HCT116 (cell line): ENCODE data around the gene ERC2. TPM values are rescaled to one million over a fixed set of nuclear protein-coding genes. Genes with fewer than 3 reads are reported as not detected.

Experiments
- ATAC-seq: fragments of 200-7000 bp; cut with Tn5 transposase; 2 replicates; pipeline ENCODE4 v1.9.1; 2020; ENCODE audit warnings: mild to moderate bottlenecking, moderate library complexity
- BruUV-seq: library from RNA; stranded (reverse); fragments of 400-500 nt; replicated peaks from 2 replicates; lab custom pipeline; 2021; lab: Mats Ljungman, UMichigan
- CTCF ChIA-PET: fragments of 300-600 bp; sonication (Branson Sonifier 250); formaldehyde crosslinking; loops from one replicate; lab custom pipeline; 2021; ENCODE audit warnings: antibody characterized with exemption; lab: Charles Lee
- POLR2A ChIA-PET: fragments of 300-600, 350-600 bp; sonication (Branson Sonifier 250); formaldehyde crosslinking; loops from one replicate; lab custom pipeline; 2021; ENCODE audit warnings: antibody characterized with exemption; lab: Charles Lee
- RAD21 ChIA-PET, 2 experiments: fragments of 300-600 bp; sonication (Branson Sonifier 250); formaldehyde crosslinking; loops; one replicate each; lab custom pipeline; 2023; ENCODE audit warnings: low total read pairs in 2 of 2; ENCODE audit not compliant: uncharacterized antibody in 2 of 2, unreplicated experiment in 2 of 2, low non-redundant PET in 1 of 2; lab: Charles Lee
- DNase-seq: peaks from one replicate; pipeline ENCODE4 v3.0.0-alpha.2; 2010; ENCODE audit warnings: low read depth, low spot score
- H2AFZ ChIP-seq: fragments of 200-600 bp; shearing (Covaris generic), sonication (generic); 2 replicates; pipeline ENCODE4 v1.6.1; 2017; ENCODE audit warnings: low read depth, mixed run types, mixed read lengths, antibody characterized with exemption, low read length; ENCODE audit not compliant: poor library complexity, severe bottlenecking
- H3K27ac ChIP-seq: 2 replicates; pipeline ENCODE4 v1.5.1; 2012; ENCODE audit warnings: low read depth, low read length
- H3K27me3 ChIP-seq: fragments of 200-600 bp; sonication (generic); 2 replicates; pipeline ENCODE4 v1.6.1; 2016; ENCODE audit warnings: mixed run types, low read length, mixed read lengths; ENCODE audit not compliant: insufficient read depth
- H3K36me3 ChIP-seq, 2 experiments: fragments of 200-500 bp in 1 of 2; fragments of 200-600 bp in 1 of 2; sonication (Bioruptor generic) in 1 of 2; sonication (generic) in 1 of 2; 2 replicates each; pipeline versions ENCODE4 v1.5.1 to v1.6.1; 2014 to 2016; ENCODE audit warnings: low read length in 2 of 2, inconsistent platforms in 1 of 2, mixed read lengths in 1 of 2, mixed run types in 1 of 2; ENCODE audit not compliant: insufficient read depth in 2 of 2, control insufficient read depth in 1 of 2
- H3K4me1 ChIP-seq, 2 experiments: fragments of 200-600 bp in 1 of 2; sonication (generic) in 1 of 2; 2 replicates each; pipeline versions ENCODE4 v1.5.1 to v1.6.1; 2012 to 2017; ENCODE audit warnings: low read length in 2 of 2, inconsistent platforms in 1 of 2, mild to moderate bottlenecking in 1 of 2, mixed read lengths in 1 of 2, mixed run types in 1 of 2, moderate library complexity in 1 of 2; ENCODE audit not compliant: insufficient read depth in 2 of 2, control insufficient read depth in 1 of 2
- H3K4me2 ChIP-seq: fragments of 200-600 bp; sonication (generic); 2 replicates; pipeline ENCODE4 v1.6.1; 2017; ENCODE audit warnings: mixed run types, low read length, mixed read lengths
- H3K4me3 ChIP-seq, 2 experiments: fragments of 200-600 bp in 1 of 2; sonication (generic) in 1 of 2; replicated peaks in 1 of 2; 2 replicates each; pipeline ENCODE4 v1.5.1; 2011 to 2016; ENCODE audit warnings: low read length in 2 of 2, control low read depth in 1 of 2, low read depth in 1 of 2, mild to moderate bottlenecking in 1 of 2, mixed read lengths in 1 of 2, mixed run types in 1 of 2
- H3K79me2 ChIP-seq: fragments of 200-600 bp; sonication (generic); 2 replicates; pipeline ENCODE4 v1.6.1; 2017; ENCODE audit warnings: mild to moderate bottlenecking, mixed run types, low read length, moderate library complexity, mixed read lengths; ENCODE audit not compliant: insufficient read depth
- H3K9ac ChIP-seq: fragments of 200-600 bp; sonication (generic); 2 replicates; pipeline ENCODE4 v1.6.1; 2016; ENCODE audit warnings: low read length, mixed read lengths
- H3K9me2 ChIP-seq: fragments of 200-600 bp; sonication (generic), shearing (Covaris generic); 2 replicates; pipeline ENCODE4 v1.6.1; 2017; ENCODE audit warnings: mixed run types, mild to moderate bottlenecking, moderate library complexity; ENCODE audit not compliant: insufficient read depth
- H3K9me3 ChIP-seq, 2 experiments: fragments of 200-500 bp in 1 of 2; fragments of 200-600 bp in 1 of 2; sonication (Bioruptor generic) in 1 of 2; sonication (generic) in 1 of 2; 2 replicates each; pipeline ENCODE4 v1.6.1; 2014 to 2017; ENCODE audit warnings: low read length in 2 of 2, mixed read lengths in 2 of 2, inconsistent platforms in 1 of 2, low read depth in 1 of 2, mild to moderate bottlenecking in 1 of 2, mixed run types in 1 of 2, moderate library complexity in 1 of 2; ENCODE audit not compliant: control insufficient read depth in 1 of 2, insufficient read depth in 1 of 2
- H4K20me1 ChIP-seq: fragments of 200-600 bp; sonication (generic), shearing (Covaris generic); 2 replicates; pipeline ENCODE4 v1.6.1; 2017; ENCODE audit warnings: mixed run types, mild to moderate bottlenecking, moderate library complexity; ENCODE audit not compliant: insufficient read depth
- CBX3 ChIP-seq: IDR thresholded peaks from 2 replicates; pipeline ENCODE4 v1.6.1; 2012; ENCODE audit warnings: low read depth
- RAD21 ChIP-seq: IDR thresholded peaks from 2 replicates; pipeline ENCODE4 v1.6.1; 2012; ENCODE audit warnings: low read depth, mild to moderate bottlenecking
- intact Hi-C: fragments of 100-400 bp; cut with micrococcal nuclease; formaldehyde crosslinking; loops from 2 replicates; pipeline ENCODE4 v1.10.0; 2022
- total RNA-seq: library from RNA; stranded (reverse); gene quantifications from one replicate; pipeline ENCODE4 v1.2.1, GENCODE V29; 2021; ENCODE audit not compliant: unreplicated experiment

The ERC2 gene
- total RNA-seq, 1 experiment from 2014 or later, result not detected

GRCh38 chr3:55742022-55742831 lies 726.0 kb downstream of the ERC2 start:
- H3K79me2 ChIP-seq, result no peaks in the 10 kb centered on the region
- no peak overlapping the region for H2AFZ ChIP-seq
- H3K36me3 ChIP-seq, result no peaks in the 10 kb centered on the region
- no peaks in the 10 kb centered on the region for H4K20me1 ChIP-seq
- ChIA-PET RAD21 (no interaction called here), POLR2A (no interaction called here), CTCF (no interaction called here)
- H3K9ac ChIP-seq, result no peak overlapping the region
- no peak for TF ChIP-seq CBX3
- intact Hi-C loops, result no loop called here
- no peaks in the 10 kb centered on the region for H3K27me3 ChIP-seq
- H3K4me2 ChIP-seq, result no peak overlapping the region
- no peak overlapping the region for H3K4me3 ChIP-seq
- no TSS peak for BruUV-seq
- DNase-seq, result no peak
- no peak overlapping the region for H3K27ac ChIP-seq
- H3K9me2 ChIP-seq, result no peaks in the 10 kb centered on the region
- peaks cover 0 to 10% of the 10 kb centered on the region in 2 experiments; a peak in 1 of 4 replicates for H3K9me3 ChIP-seq
- no peaks in the 10 kb centered on the region for H3K4me1 ChIP-seq
- ATAC-seq, result no peak

GRCh38 chr3:55737186-55737585 lies 731.1 kb downstream of the ERC2 start:
- ATAC-seq (no peak), DNase-seq (no peak)
- Histone ChIP-seq H3K4me2 (no peak overlapping the region), H3K9me3 (peaks cover 0 to 6% of the 10 kb centered on the region in 2 experiments; a peak in 1 of 4 replicates), H3K27ac (no peak overlapping the region), H3K9me2 (no peaks in the 10 kb centered on the region), H3K27me3 (no peaks in the 10 kb centered on the region), H3K9ac (no peak overlapping the region), H2AFZ (no peak overlapping the region), H3K36me3 (no peaks in the 10 kb centered on the region), H4K20me1 (no peaks in the 10 kb centered on the region), H3K4me3 (no peak overlapping the region), H3K4me1 (no peaks in the 10 kb centered on the region), H3K79me2 (no peaks in the 10 kb centered on the region)
- POLR2A ChIA-PET, result no interaction called here
- TF ChIP-seq RAD21, result no peak
- BruUV-seq, result no TSS peak
- RAD21 ChIA-PET, result no interaction called here
- CTCF ChIA-PET, result no interaction called here
- intact Hi-C loops, result no loop called here
